DND-41 (cell line): ENCODE results near the gene IGLON5.

Experiments
- ATAC-seq: fragments of 200-7000 bp; cut with Tn5 transposase; 3 replicates; pipeline ENCODE4 v1.9.1; 2021; ENCODE audit warnings: low read depth; ENCODE audit not compliant: insufficient read depth
- DNase-seq: peaks from one replicate; pipeline ENCODE4 v3.0.0-alpha.2; 2020
- H2AFZ ChIP-seq: 2 replicates; pipeline ENCODE4 v1.6.0; 2012; ENCODE audit warnings: low read depth, low read length
- H3K27ac ChIP-seq: 2 replicates; pipeline ENCODE4 v1.5.1; 2012; ENCODE audit warnings: low read length, inconsistent platforms
- H3K27me3 ChIP-seq: fragments of 200-600 bp; sonication (generic); 2 replicates; pipeline ENCODE4 v1.6.0; 2012; ENCODE audit warnings: low read length, mild to moderate bottlenecking, inconsistent platforms; ENCODE audit not compliant: insufficient read depth, poor library complexity
- H3K36me3 ChIP-seq: 2 replicates; pipeline ENCODE4 v1.5.1; 2012; ENCODE audit warnings: low read length, inconsistent platforms; ENCODE audit not compliant: insufficient read depth
- H3K4me1 ChIP-seq: 2 replicates; pipeline ENCODE4 v1.5.1; 2012; ENCODE audit warnings: mild to moderate bottlenecking, low read length; ENCODE audit not compliant: insufficient read depth
- H3K4me2 ChIP-seq: 2 replicates; pipeline ENCODE4 v1.6.0; 2012; ENCODE audit warnings: mild to moderate bottlenecking, moderate library complexity, low read length, inconsistent platforms; ENCODE audit not compliant: insufficient read depth
- H3K4me3 ChIP-seq, 2 experiments: fragments of 200-600 bp in 1 of 2; shearing (Covaris generic) in 1 of 2; 2 replicates each; pipeline ENCODE4 v1.5.1; 2012 to 2016; ENCODE audit warnings: inconsistent platforms in 2 of 2, low read length in 2 of 2, mild to moderate bottlenecking in 2 of 2, low read depth in 1 of 2, moderate library complexity in 1 of 2
- H3K79me2 ChIP-seq: 2 replicates; pipeline ENCODE4 v1.6.0; 2012; ENCODE audit warnings: low read length, inconsistent platforms; ENCODE audit not compliant: insufficient read depth
- H3K9ac ChIP-seq: 2 replicates; pipeline ENCODE4 v1.6.0; 2012; ENCODE audit warnings: low read depth, mild to moderate bottlenecking, inconsistent platforms, low read length, moderate library complexity
- H3K9me3 ChIP-seq: 2 replicates; pipeline ENCODE4 v1.5.1; 2012; ENCODE audit warnings: low read length, moderate library complexity, mild to moderate bottlenecking, inconsistent platforms; ENCODE audit not compliant: insufficient read depth, severe bottlenecking
- H4K20me1 ChIP-seq: 2 replicates; pipeline ENCODE4 v1.6.0; 2012; ENCODE audit warnings: low read length; ENCODE audit not compliant: insufficient read depth
- CTCF ChIP-seq: IDR thresholded peaks from 2 replicates; pipeline ENCODE4 v1.5.1; 2012; ENCODE audit warnings: borderline replicate concordance, low read length, moderate library complexity, mild to moderate bottlenecking; ENCODE audit not compliant: poor library complexity, severe bottlenecking; ENCODE audit errors: extremely low read depth
- EZH2 ChIP-seq: IDR thresholded peaks from 3 replicates; pipeline ENCODE4 v1.6.1; 2012; ENCODE audit warnings: borderline replicate concordance, low read depth, mild to moderate bottlenecking, moderate library complexity, low read length, inconsistent platforms; ENCODE audit not compliant: severe bottlenecking

Gene IGLON5

GRCh38 chr19:51311351-51312257 lies at the start of gene IGLON5:
TSS of gene IGLON5 (plus strand) at chr19:51311644. CDS start at chr19:51311848, 204 bp downstream.
- no peaks in the 10 kb centered on the region for H3K36me3 ChIP-seq
- H3K79me2 ChIP-seq = no peaks in the 10 kb centered on the region
- H3K4me3 ChIP-seq = no peak within 1 kb of the TSS
- no peaks in the 10 kb centered on the region; the same call in 1 of the 2 replicates for H4K20me1 ChIP-seq
- no peak within 1 kb of the TSS for H3K9ac ChIP-seq
- DNase-seq (no peak), ATAC-seq (no peak)
- no peak for TF ChIP-seq CTCF
- TF ChIP-seq EZH2 = no peak
- H3K4me1 ChIP-seq = no peaks in the 10 kb centered on the region
- no peak within 1 kb of the TSS for H3K4me2 ChIP-seq
- no peak within 1 kb of the TSS for H3K27ac ChIP-seq
- H3K27me3 ChIP-seq = no peaks in the 10 kb centered on the region
- no peak within 1 kb of the TSS for H2AFZ ChIP-seq
- peaks cover 5% of the 10 kb centered on the region for H3K9me3 ChIP-seq

- H3K4me2 ChIP-seq = no peak overlapping the region
- no peaks in the 10 kb centered on the region for H3K4me1 ChIP-seq
Observed at GRCh38 chr19:51263808-51264207, 47.6 kb upstream of the IGLON5 start.

GRCh38 chr19:51271067-51271466 lies 40.4 kb upstream of the IGLON5 start:
- Histone ChIP-seq H2AFZ (no peak overlapping the region), H3K9me3 (no peaks in the 10 kb centered on the region), H3K9ac (no peak overlapping the region), H3K27me3 (peaks cover 6% of the 10 kb centered on the region), H3K4me2 (no peak overlapping the region), H3K36me3 (no peaks in the 10 kb centered on the region), H3K79me2 (no peaks in the 10 kb centered on the region), H3K27ac (no peak overlapping the region), H4K20me1 (no peaks in the 10 kb centered on the region), H3K4me3 (no peak overlapping the region), H3K4me1 (no peaks in the 10 kb centered on the region)
- TF ChIP-seq EZH2 (no peak), CTCF (no peak)
- ATAC-seq (no peak), DNase-seq (no peak)

More at GRCh38 chr19:51263808-51264207, 47.6 kb upstream of the IGLON5 start:
- no peaks in the 10 kb centered on the region for H3K36me3 ChIP-seq
- ATAC-seq = no peak
- 0 out of 2 replicates have a peak, but pooled peaks cover 3% of the 10 kb centered on the region for H4K20me1 ChIP-seq
- H3K79me2 ChIP-seq = no peaks in the 10 kb centered on the region
- no peak overlapping the region for H3K9ac ChIP-seq
- no peak overlapping the region for H2AFZ ChIP-seq
- H3K9me3 ChIP-seq = no peaks in the 10 kb centered on the region
- H3K4me3 ChIP-seq = no peak overlapping the region
- no peak for DNase-seq
- no peak overlapping the region for H3K27ac ChIP-seq
- H3K27me3 ChIP-seq = peaks cover 11% of the 10 kb centered on the region
- TF ChIP-seq CTCF (no peak), EZH2 (no peak)
